Right forelimb (tissue), 1 donor: Measurements from ENCODE around the gene CCDC70.
"Not testable (repeated sequence)": the region's sequence is repeated elsewhere in the genome, so short reads cannot be mapped to it uniquely, and the experiment has no call there.

Source experiments
- DNase-seq: peaks from one replicate; pipeline ENCODE4 v3.0.0-alpha.2; 2018

Gene CCDC70

GRCh38 chr13:51865838-51866237, 4.1 kb downstream of the CCDC70 start:
- DNase-seq = no peak

- DNase-seq = no peak
These were observed 5.3 kb downstream of the CCDC70 start for GRCh38 chr13:51867062-51867461.

- DNase-seq = no peak
These were observed 8.1 kb downstream of the CCDC70 start for GRCh38 chr13:51869916-51870315.

- DNase-seq = no peak
These were observed 8.8 kb downstream of the CCDC70 start for GRCh38 chr13:51870616-51871015.

GRCh38 chr13:51873117-51873798, 11.5 kb downstream of the CCDC70 start:
- no peak for DNase-seq

- DNase-seq = no peak
These were observed 12.1 kb downstream of the CCDC70 start for GRCh38 chr13:51873837-51874236.

GRCh38 chr13:51874651-51875050, 12.9 kb downstream of the CCDC70 start:
- DNase-seq = no peak

- DNase-seq = no peak
These were observed 17.4 kb downstream of the CCDC70 start for GRCh38 chr13:51879133-51879532.

- DNase-seq = no peak
These were observed 19.5 kb downstream of the CCDC70 start for GRCh38 chr13:51881296-51881695.

GRCh38 chr13:51882570-51883225, 20.9 kb downstream of the CCDC70 start:
- no peak for DNase-seq

GRCh38 chr13:51883226-51883600, 21.4 kb downstream of the CCDC70 start:
- no peak for DNase-seq

- DNase-seq = no peak
These were observed 23.9 kb downstream of the CCDC70 start for GRCh38 chr13:51885651-51886050.

- no peak for DNase-seq
These were observed 25.7 kb downstream of the CCDC70 start for GRCh38 chr13:51887468-51887867.

GRCh38 chr13:51892657-51893056, 30.9 kb downstream of the CCDC70 start:
- no peak for DNase-seq

- no peak for DNase-seq
These were observed 32.5 kb downstream of the CCDC70 start for GRCh38 chr13:51894239-51894638.

- no peak for DNase-seq
These were observed 34.4 kb downstream of the CCDC70 start for GRCh38 chr13:51895906-51896888.

GRCh38 chr13:51900471-51900870, 38.7 kb downstream of the CCDC70 start:
- DNase-seq = no peak

GRCh38 chr13:51902776-51903175, 41.0 kb downstream of the CCDC70 start:
- DNase-seq = no peak

- no peak for DNase-seq
These were observed 44.0 kb downstream of the CCDC70 start for GRCh38 chr13:51905787-51906186.

GRCh38 chr13:51906581-51906980, 44.8 kb downstream of the CCDC70 start:
- no peak for DNase-seq

GRCh38 chr13:51907040-51907732, 45.4 kb downstream of the CCDC70 start:
- no peak for DNase-seq

- DNase-seq = not testable (repeated sequence)
These were observed 47.5 kb downstream of the CCDC70 start for GRCh38 chr13:51909265-51909664.

- no peak for DNase-seq
These were observed 48.7 kb downstream of the CCDC70 start for GRCh38 chr13:51910508-51910907.
